HEK293T (cell line): ENCODE data around the gene COA3.
"Not testable (repeated sequence)": the region's sequence is repeated elsewhere in the genome, so short reads cannot be mapped to it uniquely, and the experiment has no call there.

Source experiments
- CTCF ChIA-PET: fragments of 350-600 bp; formaldehyde crosslinking; extraction: SDS; loops from one replicate; lab custom pipeline; 2021; ENCODE audit warnings: antibody characterized with exemption, inconsistent platforms; lab: Yijun Ruan, JAX
- POLR2A ChIA-PET: fragments of 350-600 bp; formaldehyde crosslinking; extraction: SDS; loops from one replicate; lab custom pipeline; 2020; ENCODE audit warnings: antibody characterized with exemption, inconsistent platforms; lab: Yijun Ruan, JAX
- DNase-seq: peaks from one replicate; pipeline ENCODE4 v3.0.0; 2012; ENCODE audit warnings: mixed read lengths; ENCODE audit errors: extremely low spot score
- ARNT ChIP-seq: fragments of 450-650 bp; IDR thresholded peaks from 2 replicates; pipeline ENCODE4 v1.6.1; 2017; ENCODE audit warnings: mild to moderate bottlenecking
- BHLHE40 ChIP-seq: fragments of 450-650 bp; IDR thresholded peaks from 2 replicates; pipeline ENCODE4 v1.6.1; 2016; ENCODE audit warnings: mild to moderate bottlenecking, moderate library complexity, borderline replicate concordance
- CTBP1 ChIP-seq: fragments of 450-650 bp; IDR thresholded peaks from 2 replicates; pipeline ENCODE4 v1.6.1; 2016; ENCODE audit warnings: borderline replicate concordance
- ELF4 ChIP-seq: fragments of 450-650 bp; IDR thresholded peaks from 2 replicates; pipeline ENCODE4 v1.6.1; 2017; ENCODE audit warnings: antibody characterized with exemption
- FOXA1 ChIP-seq: fragments of 450-650 bp; IDR thresholded peaks from 2 replicates; pipeline ENCODE4 v1.6.1; 2016; ENCODE audit warnings: mild to moderate bottlenecking
- FOXK2 ChIP-seq: fragments of 450-650 bp; IDR thresholded peaks from 2 replicates; pipeline ENCODE4 v1.6.1; 2016; ENCODE audit warnings: mild to moderate bottlenecking
- FOXM1 ChIP-seq: fragments of 450-650 bp; IDR thresholded peaks from 2 replicates; pipeline ENCODE4 v1.6.1; 2017; ENCODE audit warnings: mild to moderate bottlenecking, borderline replicate concordance
- HDGF ChIP-seq: fragments of 450-650 bp; IDR thresholded peaks from 2 replicates; pipeline ENCODE4 v1.6.1; 2017; ENCODE audit warnings: antibody characterized with exemption, borderline replicate concordance
- L3MBTL2 ChIP-seq: fragments of 450-650 bp; conservative IDR thresholded peaks from 2 replicates; pipeline ENCODE4 v1.6.1; 2016; ENCODE audit warnings: mild to moderate bottlenecking
- LEF1 ChIP-seq: fragments of 450-650 bp; IDR thresholded peaks from 2 replicates; pipeline ENCODE4 v1.6.1; 2017; ENCODE audit warnings: mild to moderate bottlenecking, borderline replicate concordance
- NFRKB ChIP-seq: fragments of 450-650 bp; IDR thresholded peaks from 2 replicates; pipeline ENCODE4 v1.6.1; 2016; ENCODE audit warnings: mild to moderate bottlenecking, moderate library complexity
- SP1 ChIP-seq: fragments of 450-650 bp; IDR thresholded peaks from 2 replicates; pipeline ENCODE4 v1.6.1; 2017
- SUZ12 ChIP-seq: fragments of 450-650 bp; IDR thresholded peaks from 2 replicates; pipeline ENCODE4 v1.6.1; 2016; ENCODE audit warnings: mild to moderate bottlenecking
- TARDBP ChIP-seq: fragments of 450-650 bp; IDR thresholded peaks from 2 replicates; pipeline ENCODE4 v1.6.1; 2016
- ZNF384 ChIP-seq: fragments of 450-650 bp; IDR thresholded peaks from 2 replicates; pipeline ENCODE4 v1.6.1; 2016
- TF ChIP-seq, protein P1 (sequence below): fragments of 450-650 bp; IDR thresholded peaks from 2 replicates; pipeline ENCODE4 v1.6.1; 2016

COA3 gene

DNA sequence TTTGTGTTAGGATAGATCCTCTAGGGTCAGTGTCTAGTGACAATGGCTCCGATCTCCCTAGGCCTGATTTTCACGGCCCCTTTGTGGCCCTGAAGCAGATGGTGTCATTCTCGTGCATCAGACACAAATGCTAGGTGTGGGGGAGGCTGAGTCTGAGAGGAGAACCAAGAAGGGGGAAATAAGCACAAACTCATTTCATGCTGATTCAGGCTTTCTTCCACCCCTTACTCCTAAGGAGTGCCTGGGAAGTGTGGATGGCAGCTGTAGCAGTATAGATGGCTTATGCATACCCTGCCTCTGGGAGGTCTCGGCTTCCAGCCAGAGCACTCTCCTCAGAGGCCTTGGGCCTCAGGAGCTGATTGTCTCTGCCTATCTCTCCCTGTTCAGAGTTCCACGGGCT is 19.9 kb downstream of the COA3 start:
- no peak for DNase-seq
- ChIA-PET CTCF (no interaction called here), POLR2A (interaction anchor here (2.0 kb wide), 1 partner anchor 46 kb away, joined by 5 read pairs; the partner anchor contains the start of gene BECN1)
- TF ChIP-seq LEF1 (no peak), ELF4 (no peak), FOXM1 (no peak), ARNT (no peak), FOXK2 (no peak), L3MBTL2 (no peak), CTBP1 (no peak), ZNF384 (no peak), NFRKB (no peak), FOXA1 (no peak), HDGF (no peak), TARDBP (no peak), SUZ12 (no peak), SP1 (no peak)
- TF ChIP-seq, protein P1, sequence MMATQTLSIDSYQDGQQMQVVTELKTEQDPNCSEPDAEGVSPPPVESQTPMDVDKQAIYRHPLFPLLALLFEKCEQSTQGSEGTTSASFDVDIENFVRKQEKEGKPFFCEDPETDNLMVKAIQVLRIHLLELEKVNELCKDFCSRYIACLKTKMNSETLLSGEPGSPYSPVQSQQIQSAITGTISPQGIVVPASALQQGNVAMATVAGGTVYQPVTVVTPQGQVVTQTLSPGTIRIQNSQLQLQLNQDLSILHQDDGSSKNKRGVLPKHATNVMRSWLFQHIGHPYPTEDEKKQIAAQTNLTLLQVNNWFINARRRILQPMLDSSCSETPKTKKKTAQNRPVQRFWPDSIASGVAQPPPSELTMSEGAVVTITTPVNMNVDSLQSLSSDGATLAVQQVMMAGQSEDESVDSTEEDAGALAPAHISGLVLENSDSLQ: no peak

DNA sequence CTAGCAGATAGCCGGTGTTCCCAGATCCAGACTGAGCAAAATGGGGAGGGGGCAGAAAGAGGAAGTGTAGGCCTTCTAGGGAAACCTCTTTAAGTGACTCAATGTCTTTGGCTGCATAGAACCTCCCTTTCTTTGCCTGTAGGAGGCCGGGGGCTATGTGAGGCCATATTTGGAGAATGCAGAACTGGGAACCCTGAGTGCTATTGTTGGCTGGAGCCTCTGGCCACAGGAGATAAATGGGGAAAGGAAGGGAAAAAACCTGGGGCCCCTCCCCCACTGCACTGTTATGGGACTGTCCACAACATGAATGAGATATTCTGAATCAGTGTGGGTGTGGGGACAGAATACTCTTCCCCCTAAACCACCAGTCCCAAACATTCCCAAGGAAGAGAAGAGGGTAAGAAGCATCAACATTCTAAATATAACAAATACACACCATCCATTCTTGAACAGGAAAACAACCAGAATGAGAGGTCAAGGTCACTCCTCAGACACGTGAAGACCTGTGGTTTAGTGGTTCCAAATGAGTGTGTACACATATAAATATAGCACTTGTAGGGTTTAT is 22.9 kb downstream of the COA3 start:
- DNase-seq: no peak
- no peak for TF ChIP-seq ZNF384
- no peak for TF ChIP-seq ELF4
- no peak for TF ChIP-seq BHLHE40
- no peak for TF ChIP-seq SP1
- CTCF ChIA-PET: no interaction called here
- POLR2A ChIA-PET: no interaction called here

DNA sequence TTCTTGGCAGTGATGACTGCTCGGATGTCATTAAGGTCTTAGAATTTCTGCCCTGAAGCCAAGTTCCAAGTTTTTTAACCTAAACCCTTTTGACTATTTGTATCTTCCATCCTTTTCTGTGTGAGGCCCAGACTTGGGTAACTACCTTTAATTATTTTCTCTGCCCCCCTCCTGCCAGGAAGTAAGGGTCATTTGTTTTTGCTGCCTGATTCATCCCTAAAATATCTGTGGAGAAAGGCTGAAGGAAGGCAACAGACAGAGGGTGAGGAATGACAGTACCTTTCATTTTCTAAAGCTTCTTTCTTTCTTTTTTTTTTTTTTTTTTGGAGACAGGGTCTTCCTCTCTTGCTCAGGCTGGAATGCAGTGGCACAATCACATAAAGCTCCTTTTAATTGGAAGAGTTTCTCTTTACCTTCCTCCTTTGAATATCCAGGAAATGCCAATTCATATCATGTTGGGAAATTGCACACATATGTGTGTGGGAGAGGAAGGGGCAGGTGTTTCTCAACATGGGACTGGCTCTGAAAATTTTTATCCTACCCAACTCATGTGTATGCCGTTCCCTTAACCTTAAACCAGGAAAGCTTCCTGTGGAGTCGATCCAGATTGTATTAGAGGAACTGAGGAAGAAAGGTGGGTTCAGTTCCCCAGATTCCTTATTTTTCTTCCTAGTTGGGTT is 24.3 kb downstream of the COA3 start:
- ChIA-PET CTCF (interaction anchor here (0.6 to 1.2 kb wide), 2 partner anchors 10 to 65 kb away, joined by 3 to 10 read pairs; no protein-coding TSS in a partner anchor), POLR2A (interaction anchor here (0.9 to 3.6 kb wide), 25 partner anchors 8 to 224 kb away, joined by 3 to 58 read pairs (median 6); partner anchors contain the start of genes BECN1, CNTD1, COA3 and RAMP2)
- TF ChIP-seq SP1 (no peak), CTBP1 (no peak), NFRKB (no peak), SUZ12 (no peak), ARNT (no peak), BHLHE40 (no peak), FOXA1 (no peak), LEF1 (no peak), ELF4 (no peak), FOXM1 (no peak), L3MBTL2 (no peak), ZNF384 (no peak), HDGF (no peak), FOXK2 (no peak)
- TF ChIP-seq, protein P1: no peak
- DNase-seq: no peak

DNA sequence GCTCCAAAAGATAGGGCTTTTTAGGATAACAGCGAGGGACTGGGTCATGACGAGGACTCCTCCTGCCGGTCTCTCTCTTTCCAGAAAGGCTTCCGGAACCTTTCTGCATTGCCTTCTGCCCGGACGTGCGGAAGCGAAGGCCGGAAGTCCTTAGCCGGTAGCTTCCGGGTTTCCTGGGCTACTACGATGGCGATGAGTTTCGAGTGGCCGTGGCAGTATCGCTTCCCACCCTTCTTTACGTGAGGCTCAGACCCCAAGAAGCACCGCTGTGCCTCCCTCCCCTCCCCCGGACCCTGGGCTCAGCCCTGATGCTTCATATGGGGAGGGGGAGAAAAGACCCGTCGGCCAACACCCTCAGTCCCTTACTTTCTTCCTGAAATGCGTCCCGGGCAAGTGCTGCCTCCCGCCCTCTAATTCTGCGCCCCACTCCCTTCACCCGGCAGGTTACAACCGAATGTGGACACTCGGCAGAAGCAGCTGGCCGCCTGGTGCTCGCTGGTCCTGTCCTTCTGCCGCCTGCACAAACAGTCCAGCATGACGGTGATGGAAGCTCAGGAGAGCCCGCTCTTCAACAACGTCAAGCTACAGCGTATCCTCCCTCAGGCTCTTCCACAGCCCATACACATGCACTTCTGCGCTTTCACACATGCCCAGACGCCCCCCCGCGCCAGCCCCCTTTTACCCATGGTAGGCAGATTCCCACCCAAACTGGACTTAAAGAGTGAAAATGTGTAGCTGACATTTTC is 25.0 kb downstream of the COA3 start, which contains the start of gene VPS25:
Gene VPS25, plus strand, starts transcription at position 160 of the 746 bp plus-strand sequence. Its CDS starts 27 bp downstream, at position 187.
- ChIA-PET CTCF (interaction anchor here (0.6 to 1.5 kb wide), 3 partner anchors 10 to 64 kb away, joined by 3 to 10 read pairs (median 10); no protein-coding TSS in a partner anchor), POLR2A (interaction anchor here (0.6 to 3.6 kb wide), 36 partner anchors 7 to 241 kb away, joined by 3 to 58 read pairs (median 5); partner anchors contain the start of genes BECN1, CNTD1, COA3 and PSMC3IP)
- DNase-seq: peak; percentile 86
- TF ChIP-seq LEF1: no peak
- no peak for TF ChIP-seq FOXK2
- TF ChIP-seq ARNT: peak; percentile 76
- TF ChIP-seq ELF4: peak; percentile 91
- peak; percentile 94 for TF ChIP-seq CTBP1
- TF ChIP-seq SUZ12: no peak

DNA sequence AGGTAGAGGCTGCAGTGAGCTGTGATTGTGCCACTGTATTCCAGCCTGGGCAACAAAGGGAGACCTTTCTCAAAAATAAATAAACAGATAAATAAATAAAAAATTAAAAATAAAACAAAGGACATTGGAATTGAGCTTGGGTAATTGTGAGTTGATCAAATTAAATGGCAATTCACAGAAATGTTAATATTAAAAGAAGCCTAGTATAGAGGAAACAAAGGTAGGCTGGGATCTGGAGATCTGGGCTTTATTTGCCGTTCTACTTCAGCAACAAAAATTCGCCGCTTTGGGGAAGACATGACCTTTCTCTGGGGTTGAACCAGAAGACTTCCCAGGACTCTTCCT is 25.6 kb downstream of the COA3 start:
- DNase-seq: no peak
- ChIA-PET POLR2A (interaction anchor here (0.6 to 3.6 kb wide), 30 partner anchors 8 to 241 kb away, joined by 3 to 58 read pairs (median 5); partner anchors contain the start of genes BECN1, CNTD1, COA3 and PSMC3IP), CTCF (interaction anchor here (1.5 kb wide), 1 partner anchor 9 kb away, joined by 10 read pairs; no protein-coding TSS in a partner anchor)
- TF ChIP-seq, protein P1: no peak
- TF ChIP-seq LEF1 (no peak), ELF4 (no peak), FOXM1 (no peak), SP1 (no peak), ZNF384 (no peak), CTBP1 (no peak), TARDBP (no peak), HDGF (no peak), NFRKB (no peak), ARNT (no peak), FOXK2 (no peak), L3MBTL2 (no peak), FOXA1 (no peak), BHLHE40 (no peak), SUZ12 (no peak)

DNA sequence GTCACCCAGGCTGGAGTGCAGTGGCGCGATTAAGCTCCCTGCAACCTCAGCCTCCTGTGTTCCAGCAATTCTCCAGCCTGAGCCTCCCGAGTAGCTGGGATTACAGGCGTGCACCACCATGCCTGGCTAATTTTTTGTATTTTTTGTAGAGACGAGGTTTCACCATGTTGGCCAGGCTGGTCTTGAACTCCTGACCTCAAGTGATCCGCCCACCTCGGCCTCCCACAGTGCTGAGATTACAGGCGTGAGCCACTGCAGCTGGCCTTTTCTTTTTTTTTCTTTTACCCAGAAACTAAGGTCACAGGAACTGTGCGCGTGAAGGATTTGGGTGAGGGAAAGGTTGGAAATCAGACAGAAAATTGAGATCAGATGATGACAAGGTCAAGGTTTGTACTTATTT is 28.5 kb downstream of the COA3 start:
- DNase-seq: not testable (repeated sequence)
- CTCF ChIA-PET: interaction anchor here (0.7 kb wide), 1 partner anchor 234 kb away, joined by 4 read pairs; no protein-coding TSS in a partner anchor
- POLR2A ChIA-PET: interaction anchor here (0.7 kb wide), 1 partner anchor 15 kb away, joined by 3 read pairs; no protein-coding TSS in a partner anchor

DNA sequence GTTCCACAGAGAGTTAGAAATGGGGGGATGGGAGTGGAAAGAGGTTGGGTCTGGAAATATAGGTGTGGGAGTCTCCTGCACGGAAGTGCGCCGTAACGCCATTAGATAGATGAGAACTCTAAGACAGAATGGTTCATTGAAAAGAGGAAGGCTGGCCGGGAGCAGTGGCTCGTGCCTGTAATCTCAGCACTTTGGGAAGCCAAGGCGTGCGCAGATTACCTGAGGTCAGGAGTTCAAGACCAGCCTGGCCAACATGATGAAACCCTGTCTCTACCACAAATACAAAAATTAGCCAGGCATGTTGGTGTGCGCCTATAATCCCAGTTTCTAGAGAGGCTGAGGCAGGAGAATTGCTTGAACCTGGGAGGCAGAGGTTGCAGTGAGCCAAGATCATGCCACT is 30.5 kb downstream of the COA3 start:
- DNase-seq, CTCF ChIA-PET, POLR2A ChIA-PET: not testable (repeated sequence)
